K562 (cell line): ENCODE results near the gene WDR3. TPM values are rescaled to one million over a fixed set of nuclear protein-coding genes. Genes with fewer than 3 reads are reported as not detected.

Source experiments
- ATAC-seq: fragments of 200-7000 bp; cut with Tn5 transposase; 3 replicates; pipeline ENCODE4 v1.9.1; 2020; ENCODE audit warnings: moderate library complexity
- BruUV-seq: library from RNA; stranded (reverse); fragments of 400-500 nt; replicated peaks from 2 replicates; lab custom pipeline; 2021; lab: Mats Ljungman, UMichigan
- CTCF ChIA-PET: fragments of 300-600 bp; formaldehyde crosslinking; extraction: SDS; loops from one replicate; lab custom pipeline; 2021; ENCODE audit warnings: low intra/inter-chr PET ratio; lab: Yijun Ruan, JAX
- POLR2A ChIA-PET: fragments of 300-600, 350-650 bp; sonication (Branson Sonifier 250); formaldehyde crosslinking; extraction: SDS; loops from one replicate; lab custom pipeline; 2021; ENCODE audit warnings: antibody characterized with exemption, inconsistent platforms; lab: Yijun Ruan, JAX
- DNase-seq, 4 experiments: peaks; one replicate each; pipeline versions ENCODE4 v3.0.0 to v3.0.0-alpha.2; 2011 to 2018; ENCODE audit warnings: low spot score in 3 of 4, mixed read lengths in 3 of 4; ENCODE audit errors: extremely low read depth in 1 of 4
- FAIRE-seq: peaks from 2 replicates; lab custom pipeline; 2011; peaks lifted over from hg19 to GRCh38; lab: Jason Lieb, UNC
- H2AFZ ChIP-seq: 2 replicates; pipeline ENCODE4 v1.6.0; 2011; ENCODE audit warnings: low read depth, low read length, control low read depth, inconsistent platforms
- H3K27ac ChIP-seq: fragments of 200-600 bp; 3 replicates; pipeline ENCODE4 v1.8.0; 2011; ENCODE audit warnings: low read depth, mild to moderate bottlenecking, control low read depth, inconsistent platforms, low read length, moderate library complexity, mixed read lengths; ENCODE audit errors: extremely low read depth
- H3K27me3 ChIP-seq, 2 experiments: fragments of 300-600 bp in 1 of 2; 2 replicates in 1 of 2; 3 replicates in 1 of 2; pipeline versions ENCODE4 v1.6.0 to v1.8.0; 2011; ENCODE audit warnings: inconsistent platforms in 2 of 2, low read length in 2 of 2, mild to moderate bottlenecking in 1 of 2, mixed read lengths in 1 of 2, moderate library complexity in 1 of 2; ENCODE audit not compliant: control insufficient read depth in 2 of 2, insufficient read depth in 2 of 2
- H3K36me3 ChIP-seq: fragments of 300-600 bp; 3 replicates; pipeline ENCODE4 v1.8.0; 2011; ENCODE audit warnings: mild to moderate bottlenecking, low read length, inconsistent platforms; ENCODE audit not compliant: control insufficient read depth, insufficient read depth
- H3K4me1 ChIP-seq, 2 experiments: fragments of 200-600 bp in 1 of 2; replicated peaks in 1 of 2; 2 replicates in 1 of 2; 3 replicates in 1 of 2; pipeline versions ENCODE4 v1.5.1 to v1.8.0; 2011; ENCODE audit warnings: inconsistent platforms in 2 of 2, low read length in 2 of 2, mild to moderate bottlenecking in 1 of 2, mixed read lengths in 1 of 2, moderate library complexity in 1 of 2; ENCODE audit not compliant: control insufficient read depth in 2 of 2, insufficient read depth in 2 of 2
- H3K4me2 ChIP-seq: 2 replicates; pipeline ENCODE4 v1.6.1; 2011; ENCODE audit warnings: low read length, control low read depth, inconsistent platforms, mixed read lengths; ENCODE audit not compliant: insufficient read depth
- H3K4me3 ChIP-seq: fragments of 200-600 bp; sonication (generic), shearing (Covaris generic); 2 replicates; pipeline ENCODE4 v1.5.1; 2016; ENCODE audit warnings: control low read depth, inconsistent platforms
- H3K79me2 ChIP-seq: fragments of 200-600 bp; 3 replicates; pipeline ENCODE4 v1.8.0; 2011; ENCODE audit warnings: low read length, inconsistent platforms; ENCODE audit not compliant: control insufficient read depth, insufficient read depth
- H3K9ac ChIP-seq, 2 experiments: 2 replicates each; pipeline versions ENCODE4 v1.6.0 to v1.6.1; 2011; ENCODE audit warnings: low read depth in 2 of 2, low read length in 2 of 2, control low read depth in 1 of 2, inconsistent platforms in 1 of 2, mild to moderate bottlenecking in 1 of 2, mixed read lengths in 1 of 2; ENCODE audit not compliant: insufficient read depth in 1 of 2
- H3K9me1 ChIP-seq: one replicate; pipeline ENCODE4 v1.6.0; 2011; ENCODE audit warnings: inconsistent platforms, mild to moderate bottlenecking, low read length, moderate library complexity; ENCODE audit not compliant: control insufficient read depth, insufficient read depth
- H3K9me3 ChIP-seq: replicated peaks from 2 replicates; pipeline ENCODE4 v1.5.1; 2011; ENCODE audit warnings: low read depth, low read length, inconsistent platforms; ENCODE audit not compliant: control insufficient read depth, insufficient read depth
- H4K20me1 ChIP-seq: replicated peaks from 2 replicates; pipeline ENCODE4 v1.6.1; 2011; ENCODE audit warnings: low read length, inconsistent platforms, mixed read lengths; ENCODE audit not compliant: control insufficient read depth, insufficient read depth
- AFF1 ChIP-seq, 2 experiments: fragments of 450-650 bp; IDR thresholded peaks; 2 replicates each; pipeline ENCODE4 v1.6.1; 2018; ENCODE audit warnings: mild to moderate bottlenecking in 2 of 2, low read depth in 1 of 2; ENCODE audit not compliant: partially characterized antibody in 2 of 2
- DIDO1 ChIP-seq: fragments of 450-650 bp; IDR thresholded peaks from 2 replicates; pipeline ENCODE4 v1.6.1; 2016; ENCODE audit warnings: low read depth, missing biosample characterization, missing genetic modification characterization
- KDM1A ChIP-seq, 2 experiments: fragments of 450-650 bp; IDR thresholded peaks; 2 replicates each; pipeline ENCODE4 v1.6.1; 2016; ENCODE audit warnings: mild to moderate bottlenecking in 2 of 2
- KLF6 ChIP-seq: fragments of 250-450 bp; sonication (Bioruptor Pico); IDR thresholded peaks from 2 replicates; pipeline ENCODE4 v1.4.0; 2020; ENCODE audit warnings: mild to moderate bottlenecking, moderate library complexity, borderline replicate concordance
- MAZ ChIP-seq, 2 experiments: fragments of 450-650 bp in 1 of 2; sonication (generic) in 1 of 2; formaldehyde crosslinking; IDR thresholded peaks in 1 of 2; conservative IDR thresholded peaks in 1 of 2; 2 replicates each; pipeline versions ENCODE4 v1.4.0 to v1.5.0; 2020; ENCODE audit warnings: mild to moderate bottlenecking in 1 of 2, missing genetic modification reagents in 1 of 2
- MIER1 ChIP-seq: fragments of 450-650 bp; IDR thresholded peaks from 2 replicates; pipeline ENCODE4 v1.6.1; 2016; ENCODE audit warnings: antibody characterized with exemption, mild to moderate bottlenecking, low read depth
- POLR2AphosphoS2 ChIP-seq: IDR thresholded peaks from 2 replicates; pipeline ENCODE4 v1.6.1; 2012; ENCODE audit warnings: low read length, improper control_type of control experiment
- RBM14 ChIP-seq: fragments of 200-400 bp; formaldehyde crosslinking; IDR thresholded peaks from 2 replicates; pipeline ENCODE4 v1.6.1; 2018; ENCODE audit warnings: low read depth, mild to moderate bottlenecking, low read length, moderate library complexity, borderline replicate concordance; ENCODE audit not compliant: insufficient read depth
- TFAM ChIP-seq: fragments of 250-450 bp; sonication (Bioruptor Pico); conservative IDR thresholded peaks from 2 replicates; pipeline ENCODE4 v1.5.0; 2021; ENCODE audit warnings: mild to moderate bottlenecking, moderate library complexity
- YY1 ChIP-seq, 3 experiments: IDR thresholded peaks; 2 replicates each; pipeline ENCODE4 v1.6.1; 2011; ENCODE audit warnings: low read length in 2 of 3, mild to moderate bottlenecking in 2 of 3, moderate library complexity in 2 of 3, borderline replicate concordance in 1 of 3, control low read depth in 1 of 3, low read depth in 1 of 3; ENCODE audit not compliant: insufficient read depth in 3 of 3, insufficient replicate concordance in 2 of 3, control insufficient read depth in 1 of 3, insufficient read length in 1 of 3; ENCODE audit errors: extremely low read depth in 1 of 3
- ZNF696 ChIP-seq: fragments of 250-450 bp; sonication (Bioruptor Pico); conservative IDR thresholded peaks from 2 replicates; pipeline ENCODE4 v1.4.0; 2020; ENCODE audit warnings: mild to moderate bottlenecking, moderate library complexity
- WGBS: fragments of 100-300 bp; shearing (Covaris generic); methylation state at CpG from one replicate; pipeline ENCODE4 v1.1.6; 2016; ENCODE audit warnings: low coverage, mixed read lengths; ENCODE audit not compliant: insufficient coverage; ENCODE audit errors: missing lambda C conversion rate; 5-methylcytosine and 5-hydroxymethylcytosine counted together
- in situ Hi-C: fragments of 300-500 bp; cut with MboI; formaldehyde crosslinking; loops from 4 replicates; pipeline ENCODE4 v1.15.0; 2018; ENCODE audit warnings: inconsistent platforms, mixed read lengths
- intact Hi-C: fragments of 100-400 bp; cut with micrococcal nuclease; formaldehyde crosslinking; loops from 2 replicates; pipeline ENCODE4 v1.14.2; 2022
- polyA plus RNA-seq, 8 experiments: library from polyadenylated mRNA; depleted of rRNA in 4 of 8; stranded (reverse) in 5 of 8; unstranded in 3 of 8; fragments of >200 nt; fragmentation: Nextera tagmentation in 2 of 8; fragmentation: Illumina TruSeq in 1 of 8; extraction: Ambion mirVana in 2 of 8; extraction: Trizol in 1 of 8; gene quantifications; 2 replicates each; pipeline versions ENCODE4 v1.2.1 to v1.2.3, GENCODE V29; 2011 to 2014; ENCODE audit warnings: inconsistent platforms in 1 of 8, missing spikeins in 1 of 8
- total RNA-seq, 7 experiments: library from RNA; depleted of rRNA in 6 of 7; stranded (reverse); fragments of >200 nt in 6 of 7; fragmentation: Illumina TruSeq in 2 of 7; extraction: Trizol in 2 of 7; gene quantifications; 2 replicates each; pipeline versions ENCODE4 v1.2.1 to v1.2.3, GENCODE V29; 2011 to 2021; ENCODE audit warnings: low replicate concordance in 1 of 7
- TF ChIP-seq, protein P1 (sequence below): IDR thresholded peaks from 2 replicates; pipeline ENCODE4 v1.6.1; 2011; ENCODE audit warnings: borderline replicate concordance, low read depth, mild to moderate bottlenecking, moderate library complexity, low read length; ENCODE audit not compliant: insufficient read depth, poor library complexity, severe bottlenecking

WDR3 gene
- total and polyA plus RNA-seq, 9 of the 15 experiments (the other 6 are each of a cell fraction or from before 2014, with no cell fraction given): 40.6 to 122 (median 76.5) TPM

DNA sequence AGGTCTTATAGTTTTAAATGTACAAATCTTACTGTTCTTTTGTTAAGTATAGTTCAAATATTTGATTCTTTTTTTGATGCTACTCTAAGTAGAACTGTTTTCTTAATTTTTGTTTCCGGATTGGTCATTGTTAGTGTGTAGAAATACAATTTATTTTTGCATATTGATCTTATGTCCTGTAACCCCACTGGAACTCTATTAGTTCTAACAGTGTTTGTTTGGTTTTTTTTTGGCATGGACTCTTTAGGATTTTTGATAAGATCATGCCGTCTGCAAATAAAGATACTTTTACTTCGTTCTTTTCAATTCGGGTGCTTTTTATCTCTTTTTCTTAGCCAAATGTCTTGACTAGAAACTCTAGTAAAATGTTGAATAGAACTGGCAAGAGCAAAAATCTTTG is 26.6 kb upstream of the WDR3 start (continued):
- TF ChIP-seq AFF1 (IDR thresholded peaks at IDR 0.05; ENCODE audit: low read depth in 1 of 2, partially characterized antibody in 2 of 2) (no peak), KLF6 (CRISPR knock-in tag) (no peak)

DNA sequence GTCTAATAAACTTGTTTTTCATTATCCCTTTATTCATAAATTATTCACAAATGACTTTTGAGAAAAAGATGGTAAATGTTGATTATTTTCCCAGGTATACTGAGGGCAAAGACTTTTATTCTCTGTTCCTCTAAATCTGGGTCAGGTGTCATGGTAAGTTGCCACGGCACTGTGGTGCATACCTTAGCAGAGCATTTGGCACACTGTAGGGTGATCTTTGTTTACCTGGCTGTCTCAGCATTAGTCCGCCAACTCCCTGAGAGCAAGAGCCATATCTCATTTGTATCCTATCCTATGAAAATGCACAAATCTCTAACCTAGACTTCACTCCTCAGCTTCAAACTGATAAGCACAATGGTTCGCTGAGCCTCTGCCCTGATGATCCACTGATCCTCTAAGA is 25.1 kb upstream of the WDR3 start:
- Histone ChIP-seq H3K27ac (no peak overlapping the region), H2AFZ (no peak overlapping the region), H3K4me2 (no peak overlapping the region), H3K9me3 (no peaks in the 10 kb centered on the region), H3K27me3 (no peaks in the 10 kb centered on the region), H3K4me1 (no peaks in the 10 kb centered on the region), H3K36me3 (peaks cover 39% of the 10 kb centered on the region), H3K9me1 (no peaks in the 10 kb centered on the region), H3K9ac (no peak overlapping the region), H4K20me1 (no peaks in the 10 kb centered on the region), H3K4me3 (no peak overlapping the region), H3K79me2 (no peaks in the 10 kb centered on the region)
- FAIRE-seq (no peak), DNase-seq (no peak), ATAC-seq (no peak)
- intact Hi-C loops (no loop called here), in situ Hi-C loops (loop anchor here (10.0 kb wide), 1 partner anchor 380 kb away; no protein-coding TSS in a partner anchor)
- WGBS: 92% methylated on average over 3 of the region's 3 CpGs
- ChIA-PET CTCF (no interaction called here), POLR2A (interaction anchor here (4.3 kb wide), 1 partner anchor 7 kb away, joined by 22 read pairs; no protein-coding TSS in a partner anchor)
- no TSS peak for BruUV-seq
- TF ChIP-seq, protein P1, sequence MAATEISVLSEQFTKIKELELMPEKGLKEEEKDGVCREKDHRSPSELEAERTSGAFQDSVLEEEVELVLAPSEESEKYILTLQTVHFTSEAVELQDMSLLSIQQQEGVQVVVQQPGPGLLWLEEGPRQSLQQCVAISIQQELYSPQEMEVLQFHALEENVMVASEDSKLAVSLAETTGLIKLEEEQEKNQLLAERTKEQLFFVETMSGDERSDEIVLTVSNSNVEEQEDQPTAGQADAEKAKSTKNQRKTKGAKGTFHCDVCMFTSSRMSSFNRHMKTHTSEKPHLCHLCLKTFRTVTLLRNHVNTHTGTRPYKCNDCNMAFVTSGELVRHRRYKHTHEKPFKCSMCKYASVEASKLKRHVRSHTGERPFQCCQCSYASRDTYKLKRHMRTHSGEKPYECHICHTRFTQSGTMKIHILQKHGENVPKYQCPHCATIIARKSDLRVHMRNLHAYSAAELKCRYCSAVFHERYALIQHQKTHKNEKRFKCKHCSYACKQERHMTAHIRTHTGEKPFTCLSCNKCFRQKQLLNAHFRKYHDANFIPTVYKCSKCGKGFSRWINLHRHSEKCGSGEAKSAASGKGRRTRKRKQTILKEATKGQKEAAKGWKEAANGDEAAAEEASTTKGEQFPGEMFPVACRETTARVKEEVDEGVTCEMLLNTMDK: no peak
- no peak for TF ChIP-seq TFAM
- TF ChIP-seq ZNF696 (CRISPR knock-in tag): no peak
- no peak for TF ChIP-seq MAZ (CRISPR knock-in tag; conservative IDR thresholded peaks at IDR 0.05 in 1 of 2, IDR thresholded peaks at IDR 0.05 in 1 of 2)
- no peak for TF ChIP-seq POLR2AphosphoS2
- TF ChIP-seq DIDO1 (tag): no peak
- no peak for TF ChIP-seq RBM14
- no peak for TF ChIP-seq MIER1
- no peak for TF ChIP-seq YY1 (IDR thresholded peaks at IDR 0.05; ENCODE audit: borderline replicate concordance in 1 of 3, control insufficient read depth in 1 of 3, extremely low read depth in 1 of 3, insufficient read depth in 3 of 3, insufficient read length in 1 of 3, insufficient replicate concordance in 2 of 3, low read depth in 1 of 3, low read length in 2 of 3)
- TF ChIP-seq KDM1A (IDR thresholded peaks at IDR 0.05): no peak
